Measurements from ENCODE around the gene ERF. TPM values are rescaled to one million over a fixed set of nuclear protein-coding genes. Genes with fewer than 3 reads are reported as not detected.
A peak's percentile ranks its signal among the peaks of the same experiment; 100 is the strongest.

Gene ERF
- polyA plus RNA-seq (ENCODE audit: insufficient read length in 3 of 3) = 10 to 100 TPM; 65.2 to 78.9 (median 74.2) TPM
- long read RNA-seq, donor 1, transcript ERF-201 (4 exons, 2,698 nt) = major isoform, 25 of 25 reads
- long read RNA-seq, donor 1, partial matches to known transcripts = 0 of 25 reads
- long read RNA-seq, donor 1, other reads (novel, unspliced or antisense) = 0 of 25 reads
- long read RNA-seq, donor 2, transcript ERF-201 (4 exons, 2,698 nt) = major isoform, 12 of 17 reads
- long read RNA-seq, donor 2, partial matches to known transcripts = 0 of 17 reads
- long read RNA-seq, donor 2, other reads (novel, unspliced or antisense) = 0 of 17 reads
- long read RNA-seq, donor 3, transcript ERF-201 (4 exons, 2,698 nt) = major isoform, 33 of 34 reads
- long read RNA-seq, donor 3, partial matches to known transcripts = 0 of 34 reads
- long read RNA-seq, donor 3, other reads (novel, unspliced or antisense) = 0 of 34 reads
- long read RNA-seq, donor 4, transcript ERF-201 (4 exons, 2,698 nt) = major isoform, 26 of 32 reads
- long read RNA-seq, donor 4, partial matches to known transcripts = 0 of 32 reads
- long read RNA-seq, donor 4, other reads (novel, unspliced or antisense) = 0 of 32 reads
- long read RNA-seq, donor 5, transcript ERF-201 (4 exons, 2,698 nt) = major isoform, 62 of 77 reads
- long read RNA-seq, donor 5, partial matches to known transcripts = 9 of 77 reads
- long read RNA-seq, donor 5, other reads (novel, unspliced or antisense) = 0 of 77 reads
- long read RNA-seq, donor 6, transcript ERF-201 (4 exons, 2,698 nt) = major isoform, 19 of 33 reads
- long read RNA-seq, donor 6, partial matches to known transcripts = 5 of 33 reads
- long read RNA-seq, donor 6, other reads (novel, unspliced or antisense) = 5 of 33 reads
- long read RNA-seq, donor 7, transcript ERF-201 (4 exons, 2,698 nt) = major isoform, 20 of 32 reads
- long read RNA-seq, donor 7, partial matches to known transcripts = 9 of 32 reads
- long read RNA-seq, donor 7, other reads (novel, unspliced or antisense) = 0 of 32 reads
- long read RNA-seq, donor 8, transcript ERF-201 (4 exons, 2,698 nt) = major isoform, 37 of 53 reads
- long read RNA-seq, donor 8, partial matches to known transcripts = 8 of 53 reads
- long read RNA-seq, donor 8, other reads (novel, unspliced or antisense) = 0 of 53 reads
- long read RNA-seq, donor 9, transcript ERF-201 (4 exons, 2,698 nt) = major isoform, 34 of 42 reads
- long read RNA-seq, donor 9, partial matches to known transcripts = 5 of 42 reads
- long read RNA-seq, donor 9, other reads (novel, unspliced or antisense) = 0 of 42 reads
- long read RNA-seq, donor 10, transcript ERF-201 (4 exons, 2,698 nt) = major isoform, 25 of 29 reads
- long read RNA-seq, donor 10, partial matches to known transcripts = 0 of 29 reads
- long read RNA-seq, donor 10, other reads (novel, unspliced or antisense) = 0 of 29 reads
- long read RNA-seq, donor 11, transcript ERF-201 (4 exons, 2,698 nt) = major isoform, 36 of 37 reads
- long read RNA-seq, donor 11, partial matches to known transcripts = 0 of 37 reads
- long read RNA-seq, donor 11, other reads (novel, unspliced or antisense) = 0 of 37 reads
- long read RNA-seq, donor 12, transcript ERF-201 (4 exons, 2,698 nt) = major isoform, 12 of 14 reads
- long read RNA-seq, donor 12, partial matches to known transcripts = 0 of 14 reads
- long read RNA-seq, donor 12, other reads (novel, unspliced or antisense) = 0 of 14 reads
- long read RNA-seq, donor 13, transcript ERF-201 (4 exons, 2,698 nt) = major isoform, 42 of 53 reads
- long read RNA-seq, donor 13, partial matches to known transcripts = 6 of 53 reads
- long read RNA-seq, donor 13, other reads (novel, unspliced or antisense) = 0 of 53 reads
- long read RNA-seq, donor 14, transcript ERF-201 (4 exons, 2,698 nt) = major isoform, 16 of 16 reads
- long read RNA-seq, donor 14, partial matches to known transcripts = 0 of 16 reads
- long read RNA-seq, donor 14, other reads (novel, unspliced or antisense) = 0 of 16 reads
- long read RNA-seq, donor 15, transcript ERF-201 (4 exons, 2,698 nt) = major isoform, 13 of 16 reads
- long read RNA-seq, donor 15, partial matches to known transcripts = 0 of 16 reads
- long read RNA-seq, donor 15, other reads (novel, unspliced or antisense) = 0 of 16 reads
- long read RNA-seq, donor 16, transcript ERF-204 (2 exons, 557 nt) = minor isoform, 6 of 144 reads
- long read RNA-seq, donor 16, transcript ERF-203 (4 exons, 555 nt) = minor isoform, 6 of 144 reads
- long read RNA-seq, donor 16, transcript ERF-201 (4 exons, 2,698 nt) = major isoform, 93 of 144 reads
- long read RNA-seq, donor 16, partial matches to known transcripts = 38 of 144 reads
- long read RNA-seq, donor 16, other reads (novel, unspliced or antisense) = 0 of 144 reads

DNA sequence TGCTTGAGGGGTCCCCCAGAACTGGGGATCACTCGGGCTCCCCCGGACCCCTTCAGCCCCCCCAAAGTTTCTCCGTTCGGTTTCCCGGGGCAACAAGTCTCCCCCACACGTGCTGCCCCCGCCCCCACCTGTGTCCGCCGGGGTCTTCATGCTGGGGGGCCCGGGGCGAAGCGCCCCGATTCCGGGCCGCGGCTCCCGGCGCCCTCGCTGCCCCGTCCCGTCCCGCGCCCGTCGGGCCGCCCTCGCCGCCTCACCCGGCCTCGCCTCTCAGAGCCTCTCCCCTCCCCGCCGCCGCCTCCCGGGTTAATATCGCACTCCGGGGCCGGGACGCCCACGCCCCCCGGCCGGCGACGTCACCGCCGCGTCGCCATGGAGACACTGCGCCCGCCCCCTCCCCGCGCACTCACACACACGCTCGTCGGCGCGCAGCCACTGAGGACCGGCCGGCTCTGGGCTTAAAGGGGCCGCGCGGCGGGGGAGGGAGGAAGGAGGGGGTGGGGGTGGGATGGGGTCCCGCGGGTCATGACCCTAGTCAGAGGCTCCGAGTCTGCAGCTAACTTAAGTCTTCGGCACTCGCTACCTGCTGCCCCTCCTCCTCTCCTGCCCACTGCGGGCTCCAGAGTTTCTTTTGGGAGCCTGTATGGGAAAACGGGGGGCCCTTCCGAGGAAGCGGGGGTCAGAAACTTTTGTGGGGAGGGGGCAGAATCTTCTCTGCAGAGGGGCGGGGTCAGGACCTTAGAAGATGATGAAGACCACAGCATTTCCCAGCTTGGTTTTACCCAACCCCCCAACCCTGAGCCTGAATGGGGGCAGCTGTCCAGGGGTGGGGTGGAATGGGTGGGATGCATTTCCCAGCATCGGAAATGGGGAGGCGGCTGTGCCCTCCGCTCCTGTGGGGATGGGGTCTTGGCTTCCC, at the start of gene ERF:
ERF (minus strand) TSS at position 279 of the 916 bp plus-strand sequence; CDS start at position 150, 129 bp downstream.
- peak in 9 of 11 donors; percentile 78 to 94 (median 93) for DNase-seq (ENCODE audit: extremely low read depth in 1 of 11, low read depth in 9 of 11, low spot score in 4 of 11)

DNA sequence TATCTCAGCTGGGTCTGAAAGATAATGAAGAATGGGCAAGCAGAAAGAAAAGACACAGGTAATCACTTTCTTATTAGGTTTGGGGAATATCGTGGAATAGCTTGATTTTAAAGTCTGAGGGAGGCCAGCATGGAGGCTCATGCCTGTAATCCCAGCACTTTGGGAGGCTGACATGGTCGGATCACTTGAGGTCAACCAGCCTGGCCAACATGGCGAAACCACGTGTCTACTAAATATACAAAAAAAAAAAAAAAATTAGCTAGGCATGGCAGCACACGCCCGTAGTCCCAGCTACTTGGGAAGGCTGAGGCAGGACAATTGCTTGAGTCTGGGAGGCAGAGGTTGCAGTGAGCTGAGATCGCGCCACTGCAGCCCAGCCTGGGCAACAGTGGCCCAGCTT, 48.9 kb upstream of the ERF start:
- no peak for DNase-seq (ENCODE audit: extremely low read depth in 1 of 11, low read depth in 9 of 11, low spot score in 4 of 11)

DNA sequence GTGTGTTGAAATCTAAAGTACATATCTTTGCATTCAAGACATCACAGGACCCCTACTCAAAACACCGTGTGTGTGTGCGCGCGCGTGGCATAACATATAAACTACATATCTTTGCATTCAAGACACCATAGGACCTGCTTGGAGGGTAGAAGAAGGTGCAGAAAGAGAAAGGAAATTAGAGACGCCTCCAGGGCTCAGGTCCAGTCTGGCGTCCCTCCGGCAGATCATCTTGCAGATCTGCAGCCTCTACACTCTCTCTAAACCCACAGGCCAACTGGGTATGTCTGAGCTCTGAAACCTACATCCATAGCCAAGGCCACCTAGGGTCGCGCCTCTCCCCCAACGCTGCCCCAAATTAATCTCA, 48.2 kb upstream of the ERF start:
- no peak for DNase-seq (ENCODE audit: extremely low read depth in 1 of 11, low read depth in 9 of 11, low spot score in 4 of 11)

DNA sequence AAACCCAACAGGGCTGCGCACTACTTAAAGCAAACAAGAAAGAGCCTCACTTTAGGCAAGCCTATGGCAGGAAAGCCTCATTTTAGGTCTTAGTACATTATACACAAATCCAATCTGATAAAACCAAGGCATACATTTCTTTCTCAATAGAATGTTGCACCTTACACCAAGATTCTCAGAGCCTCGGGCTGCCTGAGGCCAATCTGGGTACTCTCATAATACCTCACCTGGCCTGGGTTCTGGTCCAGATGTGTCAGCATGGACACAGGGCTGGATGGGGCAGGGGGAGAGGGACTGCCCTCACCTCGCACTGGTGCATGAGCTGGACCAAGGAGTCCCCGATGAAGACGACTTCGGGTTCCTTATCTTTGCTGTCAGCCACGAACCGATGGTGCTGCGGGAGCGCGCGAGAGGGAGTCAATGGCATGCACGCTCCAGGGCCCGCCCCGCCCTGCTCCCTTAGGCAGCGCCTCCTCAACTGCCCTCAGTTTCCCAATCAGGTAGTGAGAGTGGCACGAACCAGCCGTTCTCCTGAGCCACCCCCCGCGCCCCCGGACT, 46.8 kb upstream of the ERF start, which contains the start of gene PRR19:
PRR19 (plus strand) TSS at position 487 of the 558 bp plus-strand sequence. CDS start 7,453 bp downstream, outside the sequence.
- no peak for DNase-seq (ENCODE audit: extremely low read depth in 1 of 11, low read depth in 9 of 11, low spot score in 4 of 11)

DNA sequence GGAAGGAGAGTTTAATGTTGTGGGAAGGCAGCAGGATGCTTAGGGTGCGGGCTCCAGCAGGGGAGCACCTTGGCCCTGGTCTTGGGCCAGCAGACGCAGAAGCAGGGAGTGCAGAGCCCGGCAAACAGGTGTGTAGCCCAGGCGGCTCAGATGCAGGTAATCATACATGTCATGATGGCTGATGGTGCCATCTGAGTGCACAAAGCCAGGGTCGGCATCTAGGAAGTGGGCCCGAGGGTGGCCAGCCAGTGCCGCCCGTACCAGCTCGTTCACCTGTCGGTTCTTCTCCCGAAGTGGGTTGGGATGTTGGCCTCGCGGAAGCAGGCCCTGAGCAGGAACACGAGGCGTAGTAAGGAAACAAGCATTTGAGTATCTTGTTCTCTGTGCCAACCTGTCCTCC, 42.1 kb upstream of the ERF start:
- no peak for DNase-seq (ENCODE audit: extremely low read depth in 1 of 11, low read depth in 9 of 11, low spot score in 4 of 11)

DNA sequence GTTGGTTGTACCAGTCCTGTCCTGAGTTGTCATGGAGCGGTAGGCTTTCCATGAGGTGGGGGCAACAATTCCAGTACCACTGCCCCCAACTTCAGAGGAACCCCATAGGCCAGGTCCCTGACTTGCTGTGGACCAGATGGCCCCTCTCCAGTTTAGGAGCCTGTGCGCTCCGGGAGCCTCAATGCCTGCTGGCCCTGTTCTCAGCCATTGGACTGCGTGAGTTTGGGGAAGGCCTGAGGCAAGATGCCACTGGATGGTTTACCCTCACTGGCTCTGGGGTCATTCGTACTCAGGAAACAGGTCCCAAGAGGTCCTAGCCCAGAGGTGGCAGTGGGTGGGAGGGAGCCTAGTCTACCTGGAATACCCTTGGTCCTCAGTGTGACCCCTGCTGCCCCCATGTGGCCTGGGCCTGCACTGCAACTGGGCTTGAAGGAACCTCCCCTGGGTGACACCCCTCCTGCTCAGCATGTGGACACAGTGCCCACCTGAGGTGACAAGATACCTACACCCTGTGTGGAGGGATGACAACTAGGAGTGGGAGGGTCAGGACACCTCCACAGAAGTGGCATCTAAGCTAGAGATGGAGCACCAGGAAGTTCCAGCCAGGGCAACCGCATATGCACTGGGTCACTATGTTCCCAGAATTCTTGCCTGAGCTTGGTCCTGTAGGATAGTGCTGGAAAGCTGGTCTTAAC, 41.0 kb upstream of the ERF start:
- peak in 1 of 11 donors; percentile 74 for DNase-seq (ENCODE audit: extremely low read depth in 1 of 11, low read depth in 9 of 11, low spot score in 4 of 11)

DNA sequence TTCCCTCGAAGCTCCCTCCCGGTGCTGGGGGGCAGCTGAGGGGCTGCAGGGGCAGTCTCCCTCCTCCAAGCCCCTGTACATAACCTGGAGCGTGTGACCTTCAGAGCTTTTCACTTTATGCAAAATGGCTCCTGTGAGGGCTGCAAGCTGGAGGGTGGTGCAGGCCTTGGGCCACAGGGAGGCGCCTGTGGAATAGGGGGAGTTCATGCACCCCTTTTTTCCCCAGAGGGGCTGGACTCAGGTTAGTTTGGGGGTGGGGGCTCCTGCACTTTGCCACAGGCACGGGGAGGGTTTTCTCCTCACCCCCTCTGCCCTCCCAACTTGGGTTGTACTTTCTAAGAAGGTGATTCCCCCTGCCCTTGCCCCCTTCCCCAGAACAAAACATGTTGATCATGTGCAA, 40.4 kb upstream of the ERF start:
- DNase-seq (ENCODE audit: extremely low read depth in 1 of 11, low read depth in 9 of 11, low spot score in 4 of 11) = no peak

DNA sequence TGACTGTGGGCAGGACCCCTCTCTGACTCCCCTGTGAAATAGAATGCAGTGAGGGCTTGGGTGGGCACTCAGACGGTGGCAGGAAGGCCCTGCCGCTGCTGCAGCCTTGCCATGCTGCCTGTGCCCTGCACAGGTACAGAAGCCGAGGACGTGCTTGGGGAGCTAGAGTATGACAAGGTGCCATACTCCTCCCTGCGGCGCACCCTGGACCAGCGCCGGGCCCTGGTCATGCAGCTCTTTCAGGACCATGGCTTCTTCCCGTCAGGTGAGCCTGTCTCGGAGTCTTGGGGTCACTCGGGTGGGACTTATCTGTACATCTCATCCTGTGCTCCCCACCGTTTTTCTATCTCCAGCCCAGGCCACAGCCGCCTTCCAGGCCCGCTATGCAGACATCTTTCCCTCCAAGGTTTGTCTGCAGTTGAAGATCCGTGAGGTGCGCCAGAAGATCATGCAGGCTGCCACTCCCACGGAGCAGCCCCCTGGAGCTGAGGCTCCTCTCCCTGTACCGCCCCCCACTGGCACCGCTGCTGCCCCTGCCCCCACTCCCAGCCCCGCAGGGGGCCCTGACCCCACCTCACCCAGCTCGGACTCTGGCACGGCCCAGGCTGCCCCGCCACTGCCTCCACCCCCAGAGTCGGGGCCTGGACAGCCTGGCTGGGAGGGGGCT, 39.7 kb upstream of the ERF start:
- DNase-seq (ENCODE audit: extremely low read depth in 1 of 11, low read depth in 9 of 11, low spot score in 4 of 11) = no peak

DNA sequence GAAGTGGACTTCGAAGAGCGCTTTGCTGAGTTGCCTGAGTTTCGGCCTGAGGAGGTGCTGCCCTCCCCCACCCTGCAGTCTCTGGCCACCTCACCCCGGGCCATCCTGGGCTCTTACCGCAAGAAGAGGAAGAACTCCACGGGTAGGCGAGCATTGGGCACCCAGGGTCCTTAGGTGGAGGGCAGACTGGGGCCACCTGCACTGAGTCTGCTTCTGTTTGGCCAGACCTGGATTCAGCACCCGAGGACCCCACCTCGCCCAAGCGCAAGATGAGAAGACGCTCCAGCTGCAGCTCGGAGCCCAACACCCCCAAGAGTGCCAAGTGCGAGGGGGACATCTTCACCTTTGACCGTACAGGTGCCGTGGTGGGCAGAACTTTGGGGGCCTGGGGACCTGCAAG, 39.0 kb upstream of the ERF start:
- no peak for DNase-seq (ENCODE audit: extremely low read depth in 1 of 11, low read depth in 9 of 11, low spot score in 4 of 11)

DNA sequence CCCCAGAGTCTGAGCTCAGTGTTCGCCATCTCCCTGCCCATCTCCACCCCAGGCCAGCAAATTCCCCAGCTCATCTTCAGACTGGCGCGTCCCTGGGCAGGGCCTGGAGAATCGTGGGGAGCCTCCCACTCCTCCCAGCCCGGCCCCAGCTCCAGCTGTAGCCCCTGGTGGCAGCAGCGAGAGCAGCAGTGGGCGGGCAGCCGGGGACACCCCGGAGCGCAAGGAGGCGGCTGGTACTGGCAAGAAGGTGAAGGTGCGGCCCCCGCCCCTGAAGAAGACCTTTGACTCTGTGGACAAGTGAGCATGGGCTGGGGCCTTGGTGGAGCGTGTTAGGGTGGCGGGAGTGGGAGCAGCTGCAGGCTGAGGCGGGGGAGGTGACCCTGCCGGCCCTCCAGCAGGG, 38.6 kb upstream of the ERF start:
- no peak for DNase-seq (ENCODE audit: extremely low read depth in 1 of 11, low read depth in 9 of 11, low spot score in 4 of 11)

DNA sequence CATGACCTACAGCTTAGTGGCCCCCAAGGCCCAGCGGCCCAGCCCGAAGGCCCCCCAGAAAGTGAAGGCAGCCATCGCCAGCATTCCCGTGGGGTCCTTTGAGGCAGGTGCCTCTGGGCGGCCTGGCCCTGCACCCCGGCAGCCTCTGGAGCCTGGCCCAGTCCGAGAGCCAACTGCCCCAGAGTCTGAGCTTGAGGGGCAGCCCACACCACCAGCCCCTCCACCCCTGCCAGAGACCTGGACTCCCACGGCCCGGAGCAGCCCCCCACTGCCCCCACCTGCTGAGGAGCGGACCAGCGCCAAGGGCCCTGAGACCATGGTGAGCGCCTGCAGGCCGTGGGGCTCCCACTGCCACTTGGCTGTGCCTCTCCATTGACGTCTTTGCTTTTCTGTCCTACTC, 38.0 kb upstream of the ERF start:
- DNase-seq (ENCODE audit: extremely low read depth in 1 of 11, low read depth in 9 of 11, low spot score in 4 of 11) = no peak

DNA sequence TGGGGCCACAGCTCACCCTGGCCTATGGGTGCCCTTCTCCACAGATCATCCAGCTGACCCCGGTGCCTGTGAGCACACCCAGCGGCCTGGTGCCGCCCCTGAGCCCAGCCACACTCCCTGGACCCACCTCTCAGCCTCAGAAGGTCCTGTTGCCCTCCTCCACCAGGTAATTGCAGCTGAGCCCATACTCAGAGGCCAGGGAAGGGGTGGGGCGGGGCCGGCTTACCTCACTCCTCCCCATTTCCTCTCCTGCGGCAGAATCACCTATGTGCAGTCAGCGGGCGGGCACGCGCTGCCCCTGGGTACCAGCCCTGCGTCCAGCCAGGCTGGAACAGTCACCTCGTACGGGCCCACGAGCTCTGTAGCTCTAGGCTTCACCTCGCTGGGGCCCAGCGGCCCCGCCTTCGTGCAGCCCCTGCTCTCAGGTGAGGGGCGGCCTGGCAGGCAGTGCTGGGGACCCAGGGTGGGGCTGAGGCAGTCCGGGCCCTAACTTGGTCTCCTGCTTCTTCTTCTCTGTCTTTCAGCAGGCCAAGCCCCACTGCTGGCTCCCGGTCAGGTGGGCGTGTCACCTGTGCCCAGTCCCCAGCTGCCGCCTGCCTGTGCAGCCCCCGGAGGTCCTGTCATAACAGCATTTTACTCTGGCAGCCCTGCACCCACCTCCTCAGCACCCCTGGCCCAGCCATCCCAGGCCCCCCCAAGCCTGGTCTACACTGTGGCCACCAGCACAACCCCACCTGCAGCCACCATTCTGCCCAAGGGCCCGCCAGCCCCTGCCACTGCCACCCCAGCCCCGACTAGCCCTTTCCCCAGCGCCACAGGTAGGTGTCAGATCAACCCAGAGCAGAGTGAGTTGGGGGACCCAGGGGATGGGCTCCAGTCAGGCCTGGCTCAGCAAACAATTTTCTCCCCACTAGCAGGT, 37.4 kb upstream of the ERF start:
- no peak for DNase-seq (ENCODE audit: extremely low read depth in 1 of 11, low read depth in 9 of 11, low spot score in 4 of 11)

DNA sequence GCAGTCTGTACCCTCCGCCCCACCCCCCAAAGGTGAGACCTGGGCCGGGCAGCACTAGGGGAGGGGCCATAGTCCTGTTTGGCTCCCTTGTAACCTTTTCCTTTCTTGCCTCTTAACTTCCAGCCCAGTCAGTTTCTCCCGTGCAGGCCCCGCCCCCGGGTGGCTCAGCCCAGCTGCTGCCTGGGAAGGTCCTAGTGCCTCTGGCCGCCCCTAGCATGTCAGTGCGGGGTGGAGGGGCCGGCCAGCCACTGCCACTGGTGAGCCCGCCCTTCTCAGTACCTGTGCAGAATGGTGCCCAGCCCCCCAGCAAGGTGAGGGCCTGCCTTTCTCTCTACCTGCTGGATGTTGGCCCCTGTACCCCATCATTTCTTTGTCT, 36.5 kb upstream of the ERF start:
- no peak for DNase-seq (ENCODE audit: extremely low read depth in 1 of 11, low read depth in 9 of 11, low spot score in 4 of 11)
